ENCODE data around the gene E2F8. TPM values are rescaled to one million over a fixed set of nuclear protein-coding genes. Genes with fewer than 3 reads are reported as not detected.
A peak's percentile ranks its signal among the peaks of the same experiment; 100 is the strongest.
"Not testable (repeated sequence)": the region's sequence is repeated elsewhere in the genome, so short reads cannot be mapped to it uniquely, and the experiment has no call there.

E2F8 gene
- 3.0 TPM for total RNA-seq

DNA sequence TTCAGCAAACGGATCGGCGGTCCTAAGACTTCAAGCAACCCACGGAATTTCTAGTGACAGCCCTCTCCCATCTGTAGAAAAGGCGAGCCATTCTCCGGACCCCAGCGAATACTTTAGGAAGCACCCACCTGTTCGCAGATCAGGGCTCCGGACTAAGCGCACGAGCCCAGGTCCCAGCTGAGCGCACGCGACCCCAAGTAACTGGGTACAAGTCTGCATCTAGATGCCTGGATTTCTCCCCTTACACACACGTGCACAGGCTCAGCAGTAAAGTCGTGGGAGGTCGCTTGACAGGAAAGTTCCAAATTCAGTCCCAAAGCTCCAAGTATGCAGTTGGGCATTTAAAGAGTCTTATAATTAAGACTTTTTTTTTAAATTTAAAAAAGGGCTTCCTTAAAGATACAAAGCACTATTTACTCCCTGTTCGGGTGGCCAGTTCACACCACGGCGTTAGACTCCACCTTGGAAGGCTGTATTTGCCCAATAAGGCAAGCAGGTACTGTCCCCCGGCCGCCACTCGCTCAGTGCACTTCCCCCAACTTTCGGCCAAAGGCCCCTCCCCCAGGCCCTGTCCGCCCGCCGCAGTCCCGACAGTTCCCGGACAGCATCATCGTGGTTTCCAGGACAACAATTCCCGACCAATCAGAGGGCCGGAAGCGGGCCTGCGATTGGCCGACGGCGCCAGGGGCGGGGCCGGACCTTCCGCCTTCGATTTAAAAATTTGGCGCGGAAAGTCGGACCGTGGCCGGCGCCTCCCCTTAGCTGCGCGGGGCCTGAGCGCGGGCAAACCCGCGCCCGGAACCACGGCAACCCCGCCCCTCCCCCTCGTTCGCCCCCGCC lies at the start of gene E2F8:
Gene E2F8, minus strand, starts transcription at position 526 of the 840 bp plus-strand sequence. CDS start 824 bp downstream, outside the sequence.
- peak; percentile 93 for DNase-seq (ENCODE audit: low spot score)

DNA sequence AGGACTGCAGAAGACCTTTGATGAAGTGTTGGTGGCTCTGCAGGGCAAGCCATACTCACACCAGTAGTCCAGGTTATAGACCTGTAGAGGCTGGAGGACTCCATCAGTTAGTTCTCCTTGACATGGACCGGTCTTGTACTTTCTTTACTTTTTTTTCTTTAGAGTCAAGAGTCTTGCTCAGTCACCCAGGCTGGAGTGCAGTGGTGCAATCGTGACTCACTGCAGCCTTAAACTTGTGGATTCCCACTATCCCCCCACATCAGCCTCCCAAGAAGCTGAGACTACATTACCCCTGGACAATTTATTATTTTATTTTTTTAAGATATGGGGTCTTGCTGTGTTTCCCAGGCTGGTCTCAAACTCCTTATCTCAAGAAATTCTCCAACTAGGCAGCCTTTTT lies 49.6 kb upstream of the E2F8 start:
- no peak for DNase-seq (ENCODE audit: low spot score)

DNA sequence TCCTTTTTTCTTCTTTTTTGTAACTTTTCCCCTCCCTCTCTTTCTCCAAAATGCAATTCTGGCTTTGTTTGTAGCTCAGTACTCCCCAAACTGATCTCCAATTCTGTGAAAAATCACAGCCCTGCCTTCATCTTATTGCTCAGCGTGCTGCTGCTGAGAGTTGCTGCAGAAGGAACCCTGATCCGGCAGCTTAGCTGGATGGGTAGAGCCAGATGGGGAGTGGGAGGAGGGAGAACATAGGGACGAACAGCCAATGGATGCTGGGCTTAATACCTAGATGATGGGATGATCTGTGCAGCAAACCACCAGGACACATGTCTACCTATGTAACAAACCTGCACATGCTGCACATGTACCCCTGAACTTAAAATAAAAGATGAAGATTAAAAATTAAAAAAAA lies 47.5 kb upstream of the E2F8 start:
- DNase-seq (ENCODE audit: low spot score), result no peak

- no peak for DNase-seq (ENCODE audit: low spot score)
Measured at GRCh38 chr11:19286411-19286810, 45.7 kb upstream of the E2F8 start.

- DNase-seq (ENCODE audit: low spot score), result no peak
Measured at GRCh38 chr11:19284881-19285280, 44.1 kb upstream of the E2F8 start.

DNA sequence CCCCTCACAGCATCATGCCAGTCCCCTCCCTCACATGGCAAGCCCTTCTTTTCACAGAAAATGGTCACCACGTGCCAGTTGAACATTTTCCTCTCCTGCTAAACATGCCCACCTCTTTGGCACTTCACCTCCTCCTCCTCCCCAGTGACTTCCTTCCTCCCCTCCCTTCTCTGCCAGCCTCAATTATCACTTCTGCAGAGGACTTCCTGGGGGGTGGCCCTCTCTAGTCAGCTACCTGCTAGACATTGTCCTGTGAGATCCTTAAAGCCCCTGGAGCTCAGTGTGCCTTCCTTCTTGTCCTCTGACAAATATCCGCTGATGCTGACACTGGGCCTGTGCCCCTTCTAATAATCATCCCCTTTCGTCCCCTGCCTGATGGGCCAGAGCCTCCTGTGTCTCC lies 43.2 kb upstream of the E2F8 start:
- no peak for DNase-seq (ENCODE audit: low spot score)

DNA sequence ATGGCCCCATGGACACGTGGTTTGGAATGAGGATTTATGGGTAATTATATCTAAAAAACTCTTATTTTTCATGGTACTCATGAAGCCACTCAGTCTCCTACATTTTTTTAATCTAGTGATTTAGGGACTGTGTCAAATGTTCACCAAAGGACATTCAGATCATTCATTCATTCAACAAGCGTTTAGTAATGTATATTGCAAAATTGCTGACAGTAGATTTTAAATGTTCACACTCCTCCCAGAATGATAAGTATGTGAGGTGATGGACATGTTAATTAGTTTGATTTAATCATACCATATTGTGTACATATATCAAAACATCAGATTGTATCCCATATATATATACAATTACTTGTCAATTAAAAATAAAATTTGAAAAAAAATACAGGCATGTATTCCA lies 40.8 kb upstream of the E2F8 start:
- DNase-seq (ENCODE audit: low spot score), result no peak

DNA sequence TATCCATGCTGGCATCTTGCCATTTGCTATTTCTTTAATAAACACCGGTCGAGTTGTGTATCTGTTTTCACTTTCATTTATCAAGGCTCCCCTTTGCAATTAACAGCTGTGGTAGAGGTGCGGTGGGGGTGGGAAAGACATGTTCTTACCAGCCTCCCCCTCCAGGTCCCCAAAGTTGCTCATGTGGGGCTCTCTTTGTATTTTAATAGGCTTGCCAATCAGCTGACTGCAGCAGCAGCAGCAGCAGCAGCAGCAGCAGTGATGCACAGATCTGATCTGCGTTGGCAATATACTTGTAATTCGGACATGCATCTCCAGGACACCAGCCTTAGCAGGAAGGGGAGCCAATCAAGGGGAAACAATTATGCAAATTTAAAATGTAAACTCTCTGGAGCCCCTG lies 40.3 kb upstream of the E2F8 start:
- DNase-seq (ENCODE audit: low spot score), result no peak

DNA sequence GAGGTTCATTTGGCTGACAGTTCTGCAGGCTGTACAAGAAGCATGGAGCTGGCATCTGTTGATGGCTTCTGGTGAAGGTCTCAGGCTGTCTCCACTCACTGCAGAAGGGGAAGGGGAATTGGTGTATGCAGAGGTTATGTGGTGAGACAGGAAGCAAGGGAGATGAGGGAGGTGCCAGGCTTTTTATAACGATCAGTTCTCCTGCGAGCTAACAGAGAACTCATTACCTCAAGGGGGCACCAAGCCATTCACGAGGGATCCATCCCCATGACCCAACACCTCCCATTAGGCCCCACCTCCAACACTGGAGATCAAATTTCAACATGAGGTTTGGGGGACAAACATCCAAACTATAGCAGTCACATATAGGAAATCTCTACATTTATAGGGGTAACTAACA lies 38.7 kb upstream of the E2F8 start:
- no peak for DNase-seq (ENCODE audit: low spot score)

DNA sequence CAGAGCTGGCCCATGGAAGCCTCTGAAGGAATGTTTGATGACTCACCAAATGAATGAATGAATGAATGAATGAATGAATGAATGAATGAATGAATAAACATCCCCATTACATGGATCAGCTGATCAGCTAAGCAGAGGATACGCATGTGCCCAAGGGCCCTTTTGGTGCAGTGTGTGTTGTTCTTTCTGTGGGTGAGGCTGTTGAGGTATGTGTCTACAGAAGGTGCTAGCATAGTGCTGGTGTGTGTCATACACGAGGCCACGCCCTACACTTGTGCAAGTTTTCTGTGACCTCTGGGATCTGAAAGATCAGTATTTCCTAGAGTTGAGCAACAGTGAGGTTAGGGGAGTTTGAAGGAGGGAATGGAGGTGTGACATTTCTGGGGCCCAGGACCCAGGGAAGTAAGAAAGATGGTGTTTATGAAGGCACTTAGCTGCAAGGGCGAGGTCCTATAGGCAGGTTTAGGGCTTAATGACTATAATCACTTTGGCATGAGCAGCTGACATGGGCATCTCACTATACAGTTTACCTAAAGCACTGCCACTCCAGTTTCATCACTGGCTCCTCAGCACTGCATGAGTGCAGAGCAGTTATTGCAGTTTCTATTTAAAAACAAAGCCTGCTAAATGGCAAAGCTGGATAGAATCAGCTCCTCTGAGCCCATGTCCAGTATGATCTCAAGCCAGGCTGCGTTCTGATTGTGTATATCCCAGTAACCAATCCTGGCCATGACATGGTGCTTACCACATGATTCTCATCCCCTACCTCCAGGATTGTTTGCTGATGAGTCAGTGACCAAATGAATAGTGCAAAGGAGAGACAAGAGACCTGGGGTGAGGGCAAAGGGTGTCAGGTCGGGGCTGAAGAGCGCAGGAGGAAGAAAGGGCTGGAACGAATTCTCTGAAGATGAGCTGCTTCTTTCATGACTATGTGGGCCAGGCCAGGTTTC lies 36.4 kb upstream of the E2F8 start:
- peak; percentile 62 for DNase-seq (ENCODE audit: low spot score)

DNA sequence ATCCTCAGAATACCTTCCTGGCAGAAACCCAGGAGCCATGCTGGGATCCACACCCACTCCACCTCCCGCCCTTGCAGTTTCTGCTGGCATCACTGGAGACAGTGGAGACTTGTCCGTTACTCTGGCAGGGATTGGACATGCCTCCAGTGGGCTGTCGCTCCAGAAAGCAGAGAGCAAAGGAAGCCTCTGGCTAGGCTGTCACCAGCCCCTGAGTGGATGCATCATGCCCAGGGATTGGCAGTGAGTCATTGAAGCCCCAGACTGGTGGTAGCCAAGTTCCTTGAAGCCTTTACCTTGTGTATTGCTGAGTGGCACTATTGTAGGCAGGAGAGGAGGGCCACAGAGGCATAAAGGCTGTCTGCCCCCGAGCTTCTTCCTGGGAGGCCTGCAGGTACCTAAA lies 34.8 kb upstream of the E2F8 start:
- no peak for DNase-seq (ENCODE audit: low spot score)

DNA sequence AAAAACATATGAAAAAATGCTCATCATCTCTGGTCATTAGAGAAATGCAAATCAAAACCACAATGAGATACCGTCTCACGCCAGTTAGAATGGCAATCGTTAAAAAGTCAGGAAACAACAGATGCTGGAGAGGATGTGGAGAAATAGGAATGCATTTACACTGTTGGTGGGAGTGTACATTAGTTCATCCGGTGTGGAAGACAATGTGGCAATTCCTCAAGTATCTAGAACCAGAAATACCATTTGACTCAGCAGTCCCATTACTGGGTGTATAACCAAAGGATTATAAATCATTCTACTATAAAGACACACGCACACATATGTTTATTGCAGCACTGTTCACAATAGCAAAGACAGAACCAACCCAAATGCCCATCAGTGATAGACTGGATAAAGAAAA lies 32.5 kb upstream of the E2F8 start:
- DNase-seq (ENCODE audit: low spot score), result not testable (repeated sequence)

DNA sequence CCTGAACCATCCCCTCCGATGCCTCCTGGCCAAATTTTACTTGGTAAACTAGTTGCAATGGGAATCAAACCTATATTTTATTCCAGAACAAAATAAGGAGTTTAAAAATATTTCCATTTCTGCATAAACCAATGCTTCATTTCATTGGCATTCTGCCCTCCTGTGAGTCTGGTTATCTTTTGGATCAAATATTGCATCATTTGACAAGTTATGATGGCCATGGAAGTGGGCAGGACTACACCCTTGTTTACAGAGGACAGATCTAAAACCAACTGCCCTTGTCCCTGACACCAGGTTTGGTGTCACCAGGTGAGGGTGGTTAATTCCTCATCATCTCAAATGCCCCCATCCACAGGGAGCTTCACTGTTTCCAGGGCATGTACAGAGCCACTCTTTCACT lies 28.2 kb upstream of the E2F8 start:
- DNase-seq (ENCODE audit: low spot score), result no peak

- no peak for DNase-seq (ENCODE audit: low spot score)
Measured at GRCh38 chr11:19267567-19267966, 26.8 kb upstream of the E2F8 start.

DNA sequence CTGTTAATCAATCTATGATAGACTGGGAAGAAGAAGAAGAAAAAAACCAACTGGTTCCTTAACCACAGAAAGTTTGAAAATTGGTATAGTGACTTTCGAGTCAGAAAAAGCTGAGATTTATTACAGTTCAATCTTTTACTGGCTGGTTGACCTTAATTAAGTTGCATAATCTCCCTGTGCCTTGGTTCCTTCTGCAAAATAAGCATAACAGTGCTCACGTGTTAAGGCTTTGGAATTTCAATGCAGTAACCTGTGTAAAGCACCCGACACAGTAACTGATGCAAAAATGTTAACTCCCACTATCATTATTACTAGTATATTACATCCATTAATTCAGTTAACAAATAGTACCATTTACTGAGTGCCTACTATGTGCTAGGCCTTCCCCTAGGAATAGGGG lies 22.6 kb upstream of the E2F8 start:
- no peak for DNase-seq (ENCODE audit: low spot score)

DNA sequence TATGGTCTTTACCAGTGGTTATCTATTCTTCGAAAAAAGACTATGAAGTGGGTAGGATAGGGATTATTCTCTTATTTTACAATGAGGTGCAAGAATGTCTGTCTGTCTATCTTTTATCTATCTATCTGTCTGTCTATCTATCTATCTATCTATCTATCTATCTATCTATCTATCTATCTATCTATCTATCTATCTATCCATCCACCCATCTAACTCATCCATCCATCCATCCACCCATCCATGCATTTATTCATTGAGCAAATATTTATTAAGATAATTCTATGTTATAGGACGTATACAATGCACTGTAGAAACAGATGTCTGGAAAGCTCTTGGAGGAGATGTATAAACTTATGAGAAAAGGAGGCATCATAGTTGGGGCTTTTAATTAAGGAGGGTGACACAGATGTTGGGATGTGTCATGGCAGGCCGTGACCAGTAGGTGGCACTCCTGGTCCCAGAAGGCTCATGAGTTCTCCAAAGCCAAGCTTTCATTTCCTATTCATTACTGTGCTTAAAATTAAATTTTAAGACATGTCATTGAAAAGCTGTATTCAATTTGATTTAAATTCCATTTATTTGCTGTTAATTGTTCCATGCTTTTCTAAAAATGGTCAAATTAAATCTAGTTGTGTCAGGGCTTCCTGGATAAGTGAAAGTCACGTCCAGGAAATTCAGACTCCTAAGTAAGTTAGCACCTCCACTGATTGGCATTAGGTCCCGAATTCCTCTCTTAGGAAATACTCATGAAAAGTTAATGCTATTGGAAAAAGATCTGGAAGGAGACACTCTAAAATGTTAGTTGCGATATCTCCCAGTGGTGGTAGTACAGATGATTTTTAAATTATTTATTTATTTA lies 19.0 kb upstream of the E2F8 start:
- peak; percentile 65 for DNase-seq (ENCODE audit: low spot score)

GRCh38 chr11:19258641-19259230 lies 18.0 kb upstream of the E2F8 start:
- no peak for DNase-seq (ENCODE audit: low spot score)

DNA sequence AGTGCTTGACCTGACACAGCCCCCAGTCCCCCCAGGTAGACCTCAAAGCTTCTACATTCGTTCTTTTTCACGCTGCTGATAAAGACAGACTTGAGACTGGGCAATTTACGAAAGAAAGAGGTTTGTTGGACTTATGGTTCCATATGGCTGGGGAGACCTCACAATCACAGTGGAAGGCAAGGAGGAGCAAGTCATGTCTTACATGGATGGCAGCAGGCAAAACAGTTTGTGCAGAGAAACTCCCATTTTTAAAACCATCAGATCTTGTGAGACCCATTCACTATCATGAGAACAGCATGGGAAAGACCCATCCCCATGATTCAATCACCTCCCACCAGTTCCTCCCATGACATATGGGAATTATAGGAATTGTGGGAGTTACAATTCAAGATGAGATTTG lies 13.7 kb upstream of the E2F8 start:
- DNase-seq (ENCODE audit: low spot score), result not testable (repeated sequence)

DNA sequence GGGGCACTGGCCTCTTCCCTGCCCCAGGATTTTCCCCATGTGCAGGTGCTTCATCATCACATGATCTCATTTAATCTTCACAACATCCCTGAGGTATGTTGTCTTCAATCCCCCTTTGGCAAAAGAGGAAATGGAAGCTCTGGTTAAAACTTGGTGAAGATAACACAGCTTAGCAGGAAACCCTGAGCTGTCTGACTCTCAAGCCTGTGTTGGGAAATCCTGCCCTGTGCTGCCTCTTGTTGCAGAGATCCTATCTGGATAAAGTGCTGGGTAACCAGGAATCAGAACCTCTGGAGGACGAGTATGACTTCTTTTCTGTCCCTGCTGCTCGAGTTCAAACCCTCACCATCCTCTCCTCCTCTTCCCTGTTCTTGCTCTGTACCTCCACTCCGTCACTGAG lies 13.1 kb upstream of the E2F8 start:
- DNase-seq (ENCODE audit: low spot score), result no peak

GRCh38 chr11:19253153-19253745 lies 12.5 kb upstream of the E2F8 start:
- no peak for DNase-seq (ENCODE audit: low spot score)
